ENCODE measurements around the gene SORCS2.

GRCh38 chr4:7758476-7758875 is 566.1 kb downstream of the SORCS2 start:
- TF ChIP-seq CTCF (IDR thresholded peaks at IDR 0.05) (no peak), POLR2A (IDR thresholded peaks at IDR 0.05) (no peak)

Measured in Peyer's patch (tissue), 4 donors.